Measurements from ENCODE around the gene ANK2. TPM values are rescaled to one million over a fixed set of nuclear protein-coding genes. Genes with fewer than 3 reads are reported as not detected.

Gene ANK2
- total RNA-seq, 1 donor from 2014 or later, result 11.1 TPM

DNA sequence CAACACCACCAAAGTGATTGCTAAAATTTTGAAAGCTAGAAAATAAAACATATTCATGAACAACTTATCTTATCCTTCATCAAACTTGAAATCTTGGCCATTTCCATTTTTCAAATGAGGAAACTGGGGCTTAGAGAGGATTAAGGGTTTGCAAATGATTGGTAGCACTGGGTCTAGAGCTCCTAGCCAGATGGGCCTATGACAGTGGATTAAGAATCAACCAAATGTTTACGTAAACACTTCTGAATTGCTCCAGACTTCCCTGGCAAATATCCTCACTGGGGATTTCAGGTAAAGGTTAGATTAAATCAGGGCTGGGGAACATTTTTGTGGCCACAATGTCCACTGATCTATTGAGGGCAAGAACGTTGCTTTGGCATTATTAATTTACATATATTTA, 241.2 kb downstream of the ANK2 start:
- no peaks in the 10 kb centered on the region for H3K9me3 Mint-ChIP-seq (ENCODE audit: low read depth)
- peaks cover 12% of the 10 kb centered on the region for H3K4me1 Mint-ChIP-seq (ENCODE audit: low read depth)
- no peak overlapping the region for H3K4me3 Mint-ChIP-seq (ENCODE audit: low read depth)
- no peak overlapping the region for H3K27ac Mint-ChIP-seq
- DNase-seq (ENCODE audit: low spot score, unreplicated experiment), result no peak
- no peaks in the 10 kb centered on the region for H3K36me3 Mint-ChIP-seq (ENCODE audit: insufficient read depth)
- H3K27me3 Mint-ChIP-seq, result peaks cover 2% of the 10 kb centered on the region
- TF ChIP-seq, protein P1, sequence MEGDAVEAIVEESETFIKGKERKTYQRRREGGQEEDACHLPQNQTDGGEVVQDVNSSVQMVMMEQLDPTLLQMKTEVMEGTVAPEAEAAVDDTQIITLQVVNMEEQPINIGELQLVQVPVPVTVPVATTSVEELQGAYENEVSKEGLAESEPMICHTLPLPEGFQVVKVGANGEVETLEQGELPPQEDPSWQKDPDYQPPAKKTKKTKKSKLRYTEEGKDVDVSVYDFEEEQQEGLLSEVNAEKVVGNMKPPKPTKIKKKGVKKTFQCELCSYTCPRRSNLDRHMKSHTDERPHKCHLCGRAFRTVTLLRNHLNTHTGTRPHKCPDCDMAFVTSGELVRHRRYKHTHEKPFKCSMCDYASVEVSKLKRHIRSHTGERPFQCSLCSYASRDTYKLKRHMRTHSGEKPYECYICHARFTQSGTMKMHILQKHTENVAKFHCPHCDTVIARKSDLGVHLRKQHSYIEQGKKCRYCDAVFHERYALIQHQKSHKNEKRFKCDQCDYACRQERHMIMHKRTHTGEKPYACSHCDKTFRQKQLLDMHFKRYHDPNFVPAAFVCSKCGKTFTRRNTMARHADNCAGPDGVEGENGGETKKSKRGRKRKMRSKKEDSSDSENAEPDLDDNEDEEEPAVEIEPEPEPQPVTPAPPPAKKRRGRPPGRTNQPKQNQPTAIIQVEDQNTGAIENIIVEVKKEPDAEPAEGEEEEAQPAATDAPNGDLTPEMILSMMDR (IDR thresholded peaks at IDR 0.05; ENCODE audit: unreplicated experiment), result no peak

DNA sequence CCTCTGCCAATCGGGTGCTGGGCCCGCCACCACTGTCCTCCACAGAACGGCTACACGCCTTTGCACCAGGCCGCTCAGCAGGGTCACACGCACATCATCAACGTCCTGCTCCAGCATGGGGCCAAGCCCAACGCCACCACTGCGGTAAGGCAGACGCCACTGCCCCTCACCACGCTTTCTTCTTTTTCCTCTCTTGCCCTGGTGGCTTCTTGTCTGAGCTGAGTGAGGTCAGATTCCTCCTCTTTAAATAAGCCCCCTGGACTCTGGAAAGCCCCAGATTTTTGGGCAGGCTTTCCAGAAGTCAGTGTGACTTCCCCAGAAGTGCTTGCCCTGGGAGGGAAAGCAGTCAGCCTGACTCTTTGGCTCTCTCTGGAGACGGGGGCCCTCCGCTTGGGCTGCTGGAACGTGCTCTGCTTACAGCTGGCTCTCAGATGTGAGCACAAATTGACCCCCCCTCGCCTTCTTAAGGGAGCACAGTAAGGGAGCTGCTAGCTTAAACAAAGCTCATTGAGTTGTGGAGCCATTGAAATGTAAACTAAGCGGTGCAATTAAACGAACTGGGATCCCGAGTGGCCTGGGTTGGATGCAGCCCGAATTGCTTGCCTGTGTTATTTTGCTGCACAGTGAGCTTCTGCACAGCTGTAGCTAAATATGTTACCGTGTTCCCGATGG, 243.1 kb downstream of the ANK2 start:
- DNase-seq (ENCODE audit: low spot score, unreplicated experiment), result no peak
- H3K27ac Mint-ChIP-seq, result no peak overlapping the region
- no peaks in the 10 kb centered on the region for H3K36me3 Mint-ChIP-seq (ENCODE audit: insufficient read depth)
- H3K9me3 Mint-ChIP-seq (ENCODE audit: low read depth), result no peaks in the 10 kb centered on the region
- H3K27me3 Mint-ChIP-seq, result peaks cover 2% of the 10 kb centered on the region
- TF ChIP-seq, protein P1 (IDR thresholded peaks at IDR 0.05; ENCODE audit: unreplicated experiment), result no peak
- peaks cover 12% of the 10 kb centered on the region for H3K4me1 Mint-ChIP-seq (ENCODE audit: low read depth)
- no peak overlapping the region for H3K4me3 Mint-ChIP-seq (ENCODE audit: low read depth)

DNA sequence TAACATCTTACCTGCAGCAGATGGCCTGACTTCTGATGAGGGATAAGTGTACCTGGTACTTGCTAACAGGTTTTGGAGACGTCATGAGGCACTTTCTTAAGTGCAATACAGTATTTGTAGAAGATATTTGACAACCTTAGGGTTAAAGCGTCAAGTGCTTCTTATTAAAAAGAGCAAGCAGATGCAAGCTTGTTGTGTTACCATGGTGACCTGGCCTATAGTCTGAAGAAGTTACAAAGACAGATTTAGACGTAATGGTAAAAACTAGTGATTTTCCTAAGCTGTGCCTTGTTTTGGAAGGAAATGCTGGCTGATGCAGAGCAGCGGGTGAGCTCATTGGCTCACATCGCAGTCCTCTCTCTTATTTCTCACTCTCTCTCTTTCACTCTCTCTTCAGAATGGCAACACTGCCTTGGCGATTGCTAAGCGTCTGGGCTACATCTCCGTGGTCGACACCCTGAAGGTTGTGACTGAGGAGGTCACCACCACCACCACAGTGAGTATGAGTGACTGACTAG, 243.6 kb downstream of the ANK2 start:
- no peak for DNase-seq (ENCODE audit: low spot score, unreplicated experiment)
- H3K27me3 Mint-ChIP-seq, result peaks cover 2% of the 10 kb centered on the region
- H3K36me3 Mint-ChIP-seq (ENCODE audit: insufficient read depth), result no peaks in the 10 kb centered on the region
- no peaks in the 10 kb centered on the region for H3K9me3 Mint-ChIP-seq (ENCODE audit: low read depth)
- H3K27ac Mint-ChIP-seq, result no peak overlapping the region
- H3K4me1 Mint-ChIP-seq (ENCODE audit: low read depth), result peaks cover 12% of the 10 kb centered on the region
- TF ChIP-seq, protein P1 (IDR thresholded peaks at IDR 0.05; ENCODE audit: unreplicated experiment), result no peak
- no peak overlapping the region for H3K4me3 Mint-ChIP-seq (ENCODE audit: low read depth)

DNA sequence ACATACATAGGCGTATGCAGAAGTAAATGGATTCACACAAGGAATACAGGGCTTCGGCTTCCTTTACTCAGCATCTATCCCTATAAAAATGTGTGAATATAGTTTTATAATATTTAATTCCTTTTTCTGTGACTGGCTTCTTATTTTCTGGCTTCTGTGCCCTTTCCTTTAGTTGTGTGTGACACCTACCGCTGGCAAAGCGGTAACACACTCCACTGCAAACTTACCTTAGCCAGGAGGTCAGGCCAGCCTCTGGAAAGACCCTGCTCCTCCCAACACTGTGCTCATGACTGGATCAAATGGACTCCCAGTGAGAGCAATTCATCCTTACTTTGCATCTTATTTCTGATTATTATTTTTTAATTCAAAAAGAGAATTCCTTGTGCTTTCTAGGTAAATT, 244.2 kb downstream of the ANK2 start:
- Mint-ChIP-seq H3K36me3 (ENCODE audit: insufficient read depth) (no peaks in the 10 kb centered on the region), H3K27ac (no peak overlapping the region), H3K4me1 (ENCODE audit: low read depth) (peaks cover 12% of the 10 kb centered on the region), H3K27me3 (peaks cover 2% of the 10 kb centered on the region), H3K4me3 (ENCODE audit: low read depth) (no peak overlapping the region), H3K9me3 (ENCODE audit: low read depth) (no peaks in the 10 kb centered on the region)
- TF ChIP-seq, protein P1 (IDR thresholded peaks at IDR 0.05; ENCODE audit: unreplicated experiment), result no peak
- no peak for DNase-seq (ENCODE audit: low spot score, unreplicated experiment)

DNA sequence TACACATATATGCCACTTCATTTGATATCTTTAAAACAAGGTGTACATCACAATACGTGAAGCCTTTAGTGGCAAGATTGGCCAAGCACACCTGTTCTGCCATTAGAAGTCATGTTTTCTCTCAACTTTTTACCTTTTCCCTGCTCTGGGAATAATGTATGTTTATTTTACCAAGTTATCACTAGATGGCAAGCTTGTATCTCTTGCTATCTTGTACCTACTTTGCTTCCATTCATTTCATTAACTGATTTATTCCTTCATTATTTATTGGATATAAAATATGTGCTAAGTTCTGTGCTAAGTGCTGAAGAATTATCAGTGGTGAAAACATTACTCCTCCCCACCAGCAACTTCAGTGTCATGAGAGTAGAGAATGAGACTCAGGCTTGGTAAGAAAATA, 245.5 kb downstream of the ANK2 start:
- Mint-ChIP-seq H3K9me3 (ENCODE audit: low read depth) (no peaks in the 10 kb centered on the region), H3K4me1 (ENCODE audit: low read depth) (peaks cover 12% of the 10 kb centered on the region), H3K36me3 (ENCODE audit: insufficient read depth) (no peaks in the 10 kb centered on the region), H3K27me3 (peaks cover 2% of the 10 kb centered on the region), H3K27ac (no peak overlapping the region), H3K4me3 (ENCODE audit: low read depth) (no peak overlapping the region)
- TF ChIP-seq, protein P1 (IDR thresholded peaks at IDR 0.05; ENCODE audit: unreplicated experiment), result no peak
- DNase-seq (ENCODE audit: low spot score, unreplicated experiment), result no peak
